Gastrocnemius medialis (tissue), 4 donors: ENCODE data around the gene MT1HL1.

Experiments
- POLR2A ChIP-seq, 2 donors: fragments of 450-650 bp; IDR thresholded peaks; one replicate each; pipeline ENCODE4 v1.6.1; 2017; ENCODE audit warnings: antibody characterized with exemption in 2 of 2, mild to moderate bottlenecking in 2 of 2, moderate library complexity in 2 of 2
- TF ChIP-seq, protein P1 (sequence below), 5 experiments: fragments of 450-650 bp in 3 of 5; fragments of 200-600 bp in 2 of 5; sonication (generic) in 2 of 5; IDR thresholded peaks in 4 of 5; conservative IDR thresholded peaks in 1 of 5; 1 replicate in 4 of 5; 2 replicates in 1 of 5; pipeline ENCODE4 v1.5.1; 2016 to 2019; ENCODE audit warnings: antibody characterized with exemption in 5 of 5, mild to moderate bottlenecking in 3 of 5, moderate library complexity in 3 of 5

DNA sequence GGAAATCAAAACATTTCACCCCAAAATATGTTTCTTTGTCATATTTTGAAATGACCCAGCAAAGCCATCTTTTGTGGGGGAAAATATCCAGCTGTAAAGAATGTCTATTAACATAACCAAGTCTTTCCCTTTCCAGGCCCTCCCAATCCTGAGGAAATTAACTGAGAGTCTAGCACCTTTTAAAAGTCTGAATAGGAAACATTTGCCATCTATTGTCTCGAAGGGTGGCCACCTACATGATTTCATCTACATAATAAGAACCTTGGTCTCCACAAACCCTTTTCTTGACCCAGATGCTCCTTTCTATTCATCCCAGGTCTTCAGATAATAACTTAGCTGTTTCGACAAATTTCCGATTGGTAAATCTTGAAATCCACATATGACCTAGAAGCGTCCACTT lies 5.4 kb upstream of the MT1HL1 start:
- TF ChIP-seq, protein P1, sequence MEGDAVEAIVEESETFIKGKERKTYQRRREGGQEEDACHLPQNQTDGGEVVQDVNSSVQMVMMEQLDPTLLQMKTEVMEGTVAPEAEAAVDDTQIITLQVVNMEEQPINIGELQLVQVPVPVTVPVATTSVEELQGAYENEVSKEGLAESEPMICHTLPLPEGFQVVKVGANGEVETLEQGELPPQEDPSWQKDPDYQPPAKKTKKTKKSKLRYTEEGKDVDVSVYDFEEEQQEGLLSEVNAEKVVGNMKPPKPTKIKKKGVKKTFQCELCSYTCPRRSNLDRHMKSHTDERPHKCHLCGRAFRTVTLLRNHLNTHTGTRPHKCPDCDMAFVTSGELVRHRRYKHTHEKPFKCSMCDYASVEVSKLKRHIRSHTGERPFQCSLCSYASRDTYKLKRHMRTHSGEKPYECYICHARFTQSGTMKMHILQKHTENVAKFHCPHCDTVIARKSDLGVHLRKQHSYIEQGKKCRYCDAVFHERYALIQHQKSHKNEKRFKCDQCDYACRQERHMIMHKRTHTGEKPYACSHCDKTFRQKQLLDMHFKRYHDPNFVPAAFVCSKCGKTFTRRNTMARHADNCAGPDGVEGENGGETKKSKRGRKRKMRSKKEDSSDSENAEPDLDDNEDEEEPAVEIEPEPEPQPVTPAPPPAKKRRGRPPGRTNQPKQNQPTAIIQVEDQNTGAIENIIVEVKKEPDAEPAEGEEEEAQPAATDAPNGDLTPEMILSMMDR (IDR thresholded peaks at IDR 0.05 in 4 of 5, conservative IDR thresholded peaks at IDR 0.05 in 1 of 5): no peak
- no peak for TF ChIP-seq POLR2A (IDR thresholded peaks at IDR 0.05)
